ENCODE measurements around the gene GAL3ST1. TPM values are rescaled to one million over a fixed set of nuclear protein-coding genes. Genes with fewer than 3 reads are reported as not detected.

The GAL3ST1 gene
- total RNA-seq, 1 donor from 2014 or later: 5.0 TPM

- Mint-ChIP-seq H3K4me1 (ENCODE audit: unreplicated experiment) (no peaks in the 10 kb centered on the region), H3K27ac (no peak overlapping the region), H3K9me3 (no peaks in the 10 kb centered on the region), H3K27me3 (peaks cover 6% of the 10 kb centered on the region), H3K36me3 (no peaks in the 10 kb centered on the region), H3K4me3 (no peak overlapping the region)
- DNase-seq (ENCODE audit: extremely low spot score, unreplicated experiment): no peak
- TF ChIP-seq CTCF (conservative IDR thresholded peaks at IDR 0.05): no peak
Observed at GRCh38 chr22:30513462-30513861, 61.0 kb downstream of the GAL3ST1 start.

GRCh38 chr22:30511911-30512310, 62.6 kb downstream of the GAL3ST1 start:
- Mint-ChIP-seq H3K4me1 (ENCODE audit: unreplicated experiment) (no peaks in the 10 kb centered on the region), H3K27me3 (peaks cover 6% of the 10 kb centered on the region), H3K27ac (no peak overlapping the region), H3K9me3 (no peaks in the 10 kb centered on the region), H3K4me3 (no peak overlapping the region), H3K36me3 (no peaks in the 10 kb centered on the region)
- no peak for TF ChIP-seq CTCF (conservative IDR thresholded peaks at IDR 0.05)
- no peak for DNase-seq (ENCODE audit: extremely low spot score, unreplicated experiment)

GRCh38 chr22:30511109-30511508, 63.4 kb downstream of the GAL3ST1 start:
- Mint-ChIP-seq H3K27ac (no peak overlapping the region), H3K4me3 (no peak overlapping the region), H3K36me3 (no peaks in the 10 kb centered on the region), H3K9me3 (no peaks in the 10 kb centered on the region), H3K27me3 (peaks cover 10% of the 10 kb centered on the region), H3K4me1 (ENCODE audit: unreplicated experiment) (no peaks in the 10 kb centered on the region)
- DNase-seq (ENCODE audit: extremely low spot score, unreplicated experiment): no peak
- no peak for TF ChIP-seq CTCF (conservative IDR thresholded peaks at IDR 0.05)

- Mint-ChIP-seq H3K9me3 (no peaks in the 10 kb centered on the region), H3K4me3 (no peak overlapping the region), H3K4me1 (ENCODE audit: unreplicated experiment) (no peaks in the 10 kb centered on the region), H3K27ac (no peak overlapping the region), H3K27me3 (peaks cover 14% of the 10 kb centered on the region), H3K36me3 (no peaks in the 10 kb centered on the region)
- no peak for TF ChIP-seq CTCF (conservative IDR thresholded peaks at IDR 0.05)
- no peak for DNase-seq (ENCODE audit: extremely low spot score, unreplicated experiment)
Observed at GRCh38 chr22:30508216-30508615, 66.2 kb downstream of the GAL3ST1 start.

GRCh38 chr22:30507670-30508069, 66.8 kb downstream of the GAL3ST1 start:
- DNase-seq (ENCODE audit: extremely low spot score, unreplicated experiment): no peak
- TF ChIP-seq CTCF (conservative IDR thresholded peaks at IDR 0.05): no peak
- H3K4me3 Mint-ChIP-seq: no peak overlapping the region
- H3K27me3 Mint-ChIP-seq: peaks cover 14% of the 10 kb centered on the region
- no peaks in the 10 kb centered on the region for H3K36me3 Mint-ChIP-seq
- H3K27ac Mint-ChIP-seq: no peak overlapping the region
- H3K9me3 Mint-ChIP-seq: no peaks in the 10 kb centered on the region
- H3K4me1 Mint-ChIP-seq (ENCODE audit: unreplicated experiment): no peaks in the 10 kb centered on the region

- TF ChIP-seq CTCF (conservative IDR thresholded peaks at IDR 0.05): no peak
- Mint-ChIP-seq H3K27me3 (peaks cover 14% of the 10 kb centered on the region), H3K4me3 (no peak overlapping the region), H3K9me3 (no peaks in the 10 kb centered on the region), H3K4me1 (ENCODE audit: unreplicated experiment) (no peaks in the 10 kb centered on the region), H3K27ac (no peak overlapping the region), H3K36me3 (no peaks in the 10 kb centered on the region)
- DNase-seq (ENCODE audit: extremely low spot score, unreplicated experiment): no peak
Observed at GRCh38 chr22:30506507-30506968, 67.9 kb downstream of the GAL3ST1 start.
